ENCODE data around the gene DENND4A. TPM values are rescaled to one million over a fixed set of nuclear protein-coding genes. Genes with fewer than 3 reads are reported as not detected.

The DENND4A gene
- polyA plus RNA-seq, 2 of the 4 experiments (the other 2 are of a cell fraction), result 5.6 to 16.8 TPM

DNA sequence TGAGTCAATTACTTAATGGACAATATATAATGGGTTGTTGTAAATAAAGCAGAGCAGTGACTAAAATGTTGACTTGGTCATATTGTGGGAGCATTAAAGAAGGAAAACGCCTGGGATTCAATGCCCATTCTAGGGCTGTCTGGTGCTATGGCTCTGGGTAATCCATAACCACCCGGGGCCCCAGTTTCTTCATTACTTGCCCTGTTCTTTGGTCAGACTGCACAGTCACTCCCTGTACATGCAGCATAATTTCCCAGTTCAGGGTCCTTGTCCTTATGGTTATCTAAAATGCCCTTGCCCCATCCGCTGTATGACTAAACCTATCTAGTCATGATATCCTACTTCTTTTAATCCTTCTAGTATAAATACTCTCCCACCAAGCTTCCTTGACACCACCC is 27.5 kb upstream of the DENND4A start:
- Histone ChIP-seq H3K4me2 (no peak overlapping the region), H3K4me3 (no peak overlapping the region), H3K4me1 (peaks cover 3% of the 10 kb centered on the region; the same call in 1 of the 3 replicates), H3K27ac (no peak overlapping the region), H3K9me3 (no peaks in the 10 kb centered on the region)
- DNase-seq (ENCODE audit: low read depth in 1 of 2, low spot score in 1 of 2), result no peak
- peak in 1 of 2 experiments; percentile 15; a peak in 1 of 6 replicates for ATAC-seq
- POLR2A ChIA-PET, result no interaction called here
- WGBS (ENCODE audit: missing lambda C conversion rate), result 65% methylated on average over 3 of the region's 3 CpGs
- FAIRE-seq, result no peak
- CTCF ChIA-PET, result interaction anchor here (0.6 to 3.8 kb wide), 6 partner anchors 10 to 181 kb away, joined by 3 to 17 read pairs (median 3); no protein-coding TSS in a partner anchor
- TF ChIP-seq HOXB5 (CRISPR knock-in tag; IDR thresholded peaks at IDR 0.05) (no peak), EHMT2 (IDR thresholded peaks at IDR 0.05; ENCODE audit: low read depth) (no peak), ZC3H11A (IDR thresholded peaks at IDR 0.05) (no peak), EHF (CRISPR knock-in tag; IDR thresholded peaks at IDR 0.05) (no peak), RCOR1 (IDR thresholded peaks at IDR 0.05; ENCODE audit: low read depth, low read length) (no peak), PHF8 (IDR thresholded peaks at IDR 0.05; ENCODE audit: borderline replicate concordance, low read depth) (no peak), CHD2 (IDR thresholded peaks at IDR 0.05; ENCODE audit: low read length, partially characterized antibody) (no peak), NFE2L2 (conservative IDR thresholded peaks at IDR 0.05; ENCODE audit: low read length) (no peak), MYC (IDR thresholded peaks at IDR 0.05; ENCODE audit: borderline replicate concordance, low read length) (no peak), POLR2A (IDR thresholded peaks at IDR 0.05; ENCODE audit: low read length) (no peak), RFX5 (IDR thresholded peaks at IDR 0.05) (no peak), KDM5A (IDR thresholded peaks at IDR 0.05) (no peak), FOSL2 (IDR thresholded peaks at IDR 0.05) (no peak), FOSL2 (CRISPR knock-in tag; IDR thresholded peaks at IDR 0.05) (no peak), RNF2 (IDR thresholded peaks at IDR 0.05; ENCODE audit: borderline replicate concordance, low read depth) (no peak), TFCP2L1 (CRISPR knock-in tag; IDR thresholded peaks at IDR 0.05) (no peak)
- TF ChIP-seq, protein P1, sequence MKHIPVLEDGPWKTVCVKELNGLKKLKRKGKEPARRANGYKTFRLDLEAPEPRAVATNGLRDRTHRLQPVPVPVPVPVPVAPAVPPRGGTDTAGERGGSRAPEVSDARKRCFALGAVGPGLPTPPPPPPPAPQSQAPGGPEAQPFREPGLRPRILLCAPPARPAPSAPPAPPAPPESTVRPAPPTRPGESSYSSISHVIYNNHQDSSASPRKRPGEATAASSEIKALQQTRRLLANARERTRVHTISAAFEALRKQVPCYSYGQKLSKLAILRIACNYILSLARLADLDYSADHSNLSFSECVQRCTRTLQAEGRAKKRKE (CRISPR knock-in tag; IDR thresholded peaks at IDR 0.05; ENCODE audit: low read depth), result no peak

DNA sequence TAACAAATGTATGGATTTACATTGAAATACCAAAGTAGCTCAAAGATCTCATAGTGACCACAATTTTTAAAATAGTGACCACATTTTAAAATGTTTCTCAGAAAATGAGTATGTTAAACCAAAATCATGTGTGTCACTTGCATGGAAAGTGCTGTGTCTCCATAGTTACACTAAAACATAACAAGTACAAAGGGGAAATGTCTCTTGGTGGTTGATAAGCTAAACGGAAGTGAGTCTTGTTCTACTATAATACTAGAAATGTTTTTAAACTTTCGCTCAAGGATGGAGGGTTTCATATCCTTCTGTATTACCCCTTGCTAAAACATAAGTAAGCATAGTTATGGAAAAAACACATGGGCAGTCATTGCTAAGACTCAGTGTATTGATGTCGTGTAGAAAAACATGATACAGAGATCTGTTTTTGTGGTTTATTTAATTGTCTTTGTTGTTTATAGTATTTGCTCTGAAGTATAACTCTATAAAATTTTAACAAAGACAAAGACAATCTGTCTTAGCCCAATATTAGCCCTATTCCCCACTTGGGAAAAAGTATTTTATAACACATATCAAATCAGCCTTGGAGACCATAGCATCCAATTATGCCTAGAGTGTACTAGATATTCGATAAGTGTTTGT is 27.0 kb upstream of the DENND4A start:
- no peak overlapping the region for H3K27ac ChIP-seq
- H3K4me2 ChIP-seq, result no peak overlapping the region
- 65% methylated on average over 4 of the region's 4 CpGs for WGBS (ENCODE audit: missing lambda C conversion rate)
- DNase-seq (ENCODE audit: low read depth in 1 of 2, low spot score in 1 of 2) (no peak), FAIRE-seq (no peak), ATAC-seq (no peak)
- ChIA-PET CTCF (interaction anchor here (0.6 to 3.8 kb wide), 10 partner anchors 10 to 181 kb away, joined by 3 to 17 read pairs (median 3); no protein-coding TSS in a partner anchor), POLR2A (no interaction called here)
- no peak overlapping the region for H3K4me3 ChIP-seq
- no peaks in the 10 kb centered on the region for H3K4me1 ChIP-seq
- H3K9me3 ChIP-seq, result no peaks in the 10 kb centered on the region
- no peak for TF ChIP-seq MYC (IDR thresholded peaks at IDR 0.05; ENCODE audit: borderline replicate concordance, low read length)
- no peak for TF ChIP-seq BHLHE40 (IDR thresholded peaks at IDR 0.05; ENCODE audit: low read depth, low read length)
- TF ChIP-seq, protein P2, sequence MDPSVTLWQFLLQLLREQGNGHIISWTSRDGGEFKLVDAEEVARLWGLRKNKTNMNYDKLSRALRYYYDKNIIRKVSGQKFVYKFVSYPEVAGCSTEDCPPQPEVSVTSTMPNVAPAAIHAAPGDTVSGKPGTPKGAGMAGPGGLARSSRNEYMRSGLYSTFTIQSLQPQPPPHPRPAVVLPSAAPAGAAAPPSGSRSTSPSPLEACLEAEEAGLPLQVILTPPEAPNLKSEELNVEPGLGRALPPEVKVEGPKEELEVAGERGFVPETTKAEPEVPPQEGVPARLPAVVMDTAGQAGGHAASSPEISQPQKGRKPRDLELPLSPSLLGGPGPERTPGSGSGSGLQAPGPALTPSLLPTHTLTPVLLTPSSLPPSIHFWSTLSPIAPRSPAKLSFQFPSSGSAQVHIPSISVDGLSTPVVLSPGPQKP (IDR thresholded peaks at IDR 0.05; ENCODE audit: low read depth, low read length), result no peak
- no peak for TF ChIP-seq TFCP2L1 (CRISPR knock-in tag; IDR thresholded peaks at IDR 0.05)
- TF ChIP-seq HOXB5 (CRISPR knock-in tag; IDR thresholded peaks at IDR 0.05), result no peak
- TF ChIP-seq, protein P3, sequence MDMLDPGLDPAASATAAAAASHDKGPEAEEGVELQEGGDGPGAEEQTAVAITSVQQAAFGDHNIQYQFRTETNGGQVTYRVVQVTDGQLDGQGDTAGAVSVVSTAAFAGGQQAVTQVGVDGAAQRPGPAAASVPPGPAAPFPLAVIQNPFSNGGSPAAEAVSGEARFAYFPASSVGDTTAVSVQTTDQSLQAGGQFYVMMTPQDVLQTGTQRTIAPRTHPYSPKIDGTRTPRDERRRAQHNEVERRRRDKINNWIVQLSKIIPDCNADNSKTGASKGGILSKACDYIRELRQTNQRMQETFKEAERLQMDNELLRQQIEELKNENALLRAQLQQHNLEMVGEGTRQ (IDR thresholded peaks at IDR 0.05), result no peak
- TF ChIP-seq CBX8 (IDR thresholded peaks at IDR 0.05), result no peak
- TF ChIP-seq FOXS1 (CRISPR knock-in tag; IDR thresholded peaks at IDR 0.05), result no peak
- no peak for TF ChIP-seq EP300 (IDR thresholded peaks at IDR 0.05)
- no peak for TF ChIP-seq PHF8 (IDR thresholded peaks at IDR 0.05; ENCODE audit: borderline replicate concordance, low read depth)
- TF ChIP-seq, protein P4, sequence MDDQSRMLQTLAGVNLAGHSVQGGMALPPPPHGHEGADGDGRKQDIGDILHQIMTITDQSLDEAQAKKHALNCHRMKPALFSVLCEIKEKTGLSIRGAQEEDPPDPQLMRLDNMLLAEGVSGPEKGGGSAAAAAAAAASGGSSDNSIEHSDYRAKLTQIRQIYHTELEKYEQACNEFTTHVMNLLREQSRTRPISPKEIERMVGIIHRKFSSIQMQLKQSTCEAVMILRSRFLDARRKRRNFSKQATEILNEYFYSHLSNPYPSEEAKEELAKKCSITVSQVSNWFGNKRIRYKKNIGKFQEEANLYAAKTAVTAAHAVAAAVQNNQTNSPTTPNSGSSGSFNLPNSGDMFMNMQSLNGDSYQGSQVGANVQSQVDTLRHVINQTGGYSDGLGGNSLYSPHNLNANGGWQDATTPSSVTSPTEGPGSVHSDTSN (IDR thresholded peaks at IDR 0.05), result no peak
